ENCODE results near the gene ZNF667. TPM values are rescaled to one million over a fixed set of nuclear protein-coding genes. Genes with fewer than 3 reads are reported as not detected.
A peak's percentile ranks its signal among the peaks of the same experiment; 100 is the strongest.

ZNF667 gene
- total and polyA plus RNA-seq, 2 experiments from 2014 or later, result 5.6 to 8.6 TPM

GRCh38 chr19:56507446-56508289 is 30.5 kb upstream of the ZNF667 start, which contains the start of gene ZNF471:
TSS of gene ZNF471 (plus strand) at chr19:56507855. CDS start at chr19:56511572, 3,717 bp downstream.
- peaks cover 13% of the 10 kb centered on the region for H3K36me3 Mint-ChIP-seq (ENCODE audit: low read depth)
- peaks cover 26% of the 10 kb centered on the region for H3K9me3 Mint-ChIP-seq
- H3K27me3 ChIP-seq (ENCODE audit: insufficient read depth), result no peaks in the 10 kb centered on the region
- peaks cover 3% of the 10 kb centered on the region for H3K27me3 Mint-ChIP-seq (ENCODE audit: insufficient read depth, low read depth, poor library complexity)
- peak; percentile 99 for ATAC-seq
- no peaks in the 10 kb centered on the region for H3K4me1 ChIP-seq (ENCODE audit: insufficient read depth)
- peak within 1 kb of the TSS; percentile 85 for H3K4me2 ChIP-seq
- H3K36me3 ChIP-seq (ENCODE audit: insufficient read depth), result 0 out of 2 replicates have a peak, but pooled peaks cover 3% of the 10 kb centered on the region
- H3K79me2 ChIP-seq (replicated peaks; ENCODE audit: insufficient read depth), result no peaks in the 10 kb centered on the region
- H3F3A ChIP-seq (replicated peaks; ENCODE audit: low read depth), result no peaks in the 10 kb centered on the region
- H3K4me3 ChIP-seq, result peak within 1 kb of the TSS; percentile 72
- DNase-seq (ENCODE audit: low spot score), result peak; percentile 98
- TF ChIP-seq REST (IDR thresholded peaks at IDR 0.05; ENCODE audit: unreplicated experiment) (no peak), POLR2AphosphoS5 (IDR thresholded peaks at IDR 0.05; ENCODE audit: low read depth) (no peak)
- TF ChIP-seq, protein P1, sequence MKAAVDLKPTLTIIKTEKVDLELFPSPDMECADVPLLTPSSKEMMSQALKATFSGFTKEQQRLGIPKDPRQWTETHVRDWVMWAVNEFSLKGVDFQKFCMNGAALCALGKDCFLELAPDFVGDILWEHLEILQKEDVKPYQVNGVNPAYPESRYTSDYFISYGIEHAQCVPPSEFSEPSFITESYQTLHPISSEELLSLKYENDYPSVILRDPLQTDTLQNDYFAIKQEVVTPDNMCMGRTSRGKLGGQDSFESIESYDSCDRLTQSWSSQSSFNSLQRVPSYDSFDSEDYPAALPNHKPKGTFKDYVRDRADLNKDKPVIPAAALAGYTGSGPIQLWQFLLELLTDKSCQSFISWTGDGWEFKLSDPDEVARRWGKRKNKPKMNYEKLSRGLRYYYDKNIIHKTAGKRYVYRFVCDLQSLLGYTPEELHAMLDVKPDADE (IDR thresholded peaks at IDR 0.05), result peak; percentile 37; the same call in 1 of the 2 replicates
- no peaks in the 10 kb centered on the region for H3K9me2 ChIP-seq (ENCODE audit: insufficient read depth)
- H4K20me1 ChIP-seq (replicated peaks; ENCODE audit: insufficient read depth), result no peaks in the 10 kb centered on the region
- H3K4me1 Mint-ChIP-seq, result no peaks in the 10 kb centered on the region
- H3K27ac Mint-ChIP-seq, result peak within 1 kb of the TSS; percentile 95; the same call in 1 of the 2 replicates
- no peak within 1 kb of the TSS for H3K27ac ChIP-seq (ENCODE audit: low read depth)
- peak within 1 kb of the TSS; percentile 97 for H2AFZ ChIP-seq
- H3K4me3 Mint-ChIP-seq, result no peak within 1 kb of the TSS; the same call in 2 of the 3 replicates

DNA sequence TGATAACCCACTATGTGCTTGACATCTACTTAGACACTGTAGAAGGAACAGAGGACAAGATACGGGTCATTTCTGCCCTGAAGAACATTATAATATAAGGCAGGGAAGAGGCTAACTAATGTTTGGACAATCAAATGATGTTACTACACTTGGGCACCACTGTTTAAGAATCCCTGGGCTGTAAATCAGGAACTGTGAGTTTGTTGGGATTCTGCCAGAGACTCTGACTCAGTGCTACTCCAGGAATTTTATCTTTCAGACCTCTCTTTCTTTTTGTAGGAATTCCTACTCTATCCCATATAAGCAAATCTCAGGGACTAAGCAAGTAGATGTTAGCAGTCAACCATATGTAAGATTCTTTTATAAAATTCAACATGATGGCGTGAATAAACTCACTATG is 27.4 kb upstream of the ZNF667 start:
- no peaks in the 10 kb centered on the region for H3K9me2 ChIP-seq (ENCODE audit: insufficient read depth)
- Mint-ChIP-seq H3K27me3 (ENCODE audit: insufficient read depth, low read depth, poor library complexity) (peaks cover 3% of the 10 kb centered on the region), H3K4me1 (no peaks in the 10 kb centered on the region), H3K4me3 (no peak overlapping the region), H3K9me3 (peaks cover 54% of the 10 kb centered on the region), H3K36me3 (ENCODE audit: low read depth) (peaks cover 19% of the 10 kb centered on the region), H3K27ac (no peak overlapping the region)
- H3K27me3 ChIP-seq (ENCODE audit: insufficient read depth), result no peaks in the 10 kb centered on the region
- H3K4me3 ChIP-seq, result no peak overlapping the region
- no peaks in the 10 kb centered on the region for H3F3A ChIP-seq (replicated peaks; ENCODE audit: low read depth)
- H3K4me2 ChIP-seq, result no peak overlapping the region
- H3K36me3 ChIP-seq (ENCODE audit: insufficient read depth), result no peaks in the 10 kb centered on the region
- no peaks in the 10 kb centered on the region for H3K79me2 ChIP-seq (replicated peaks; ENCODE audit: insufficient read depth)
- ATAC-seq (no peak), DNase-seq (ENCODE audit: low spot score) (no peak)
- H4K20me1 ChIP-seq (replicated peaks; ENCODE audit: insufficient read depth), result no peaks in the 10 kb centered on the region
- H2AFZ ChIP-seq, result no peak overlapping the region
- no peaks in the 10 kb centered on the region for H3K4me1 ChIP-seq (ENCODE audit: insufficient read depth)
- no peak overlapping the region for H3K27ac ChIP-seq (ENCODE audit: low read depth)
- TF ChIP-seq POLR2AphosphoS5 (IDR thresholded peaks at IDR 0.05; ENCODE audit: low read depth), result no peak
- no peak for TF ChIP-seq ZNF114 (CRISPR knock-in tag; IDR thresholded peaks at IDR 0.05)
- no peak for TF ChIP-seq CREB1 (CRISPR knock-in tag; IDR thresholded peaks at IDR 0.05; ENCODE audit: low read depth)
- no peak for TF ChIP-seq CTCF (conservative IDR thresholded peaks at IDR 0.05; ENCODE audit: low read depth in 2 of 2)
- TF ChIP-seq EZH2 (IDR thresholded peaks at IDR 0.05; ENCODE audit: low read depth, unreplicated experiment), result no peak
